MM.1S (cell line): Measurements from ENCODE around the gene CARD11.

Experiments used
- DNase-seq: peaks from one replicate; pipeline ENCODE4 v3.0.0-alpha.2; 2015
- H2AFZ ChIP-seq: fragments of 300-600 bp; sonication (generic); 2 replicates; pipeline ENCODE4 v1.6.0; 2016; ENCODE audit warnings: antibody characterized with exemption, low read length
- H3F3A ChIP-seq: fragments of 300-600 bp; sonication (generic); 2 replicates; pipeline ENCODE4 v1.6.1; 2016; ENCODE audit warnings: mild to moderate bottlenecking, antibody characterized with exemption, low read length, moderate library complexity, mixed read lengths; ENCODE audit not compliant: insufficient read depth
- H3K27ac ChIP-seq: fragments of 300-600 bp; sonication (generic); 2 replicates; pipeline ENCODE4 v1.5.1; 2016; ENCODE audit warnings: mild to moderate bottlenecking, low read length
- H3K27me3 ChIP-seq: fragments of 300-600 bp; sonication (generic); replicated peaks from 2 replicates; pipeline ENCODE4 v1.6.0; 2016; ENCODE audit warnings: low read length; ENCODE audit not compliant: insufficient read depth
- H3K36me3 ChIP-seq: fragments of 300-600 bp; sonication (generic); replicated peaks from 2 replicates; pipeline ENCODE4 v1.6.1; 2016; ENCODE audit warnings: mild to moderate bottlenecking, low read length, mixed read lengths; ENCODE audit not compliant: insufficient read depth
- H3K4me1 ChIP-seq: fragments of 300-600 bp; sonication (generic); 2 replicates; pipeline ENCODE4 v1.6.1; 2016; ENCODE audit warnings: low read length, mixed read lengths
- H3K4me2 ChIP-seq: fragments of 300-600 bp; sonication (generic); 2 replicates; pipeline ENCODE4 v1.6.0; 2016; ENCODE audit warnings: low read depth, low read length
- H3K4me3 ChIP-seq: fragments of 300-600 bp; sonication (generic); 2 replicates; pipeline ENCODE4 v1.5.1; 2016; ENCODE audit warnings: low read length, mixed read lengths
- H3K79me2 ChIP-seq: fragments of 300-600 bp; sonication (generic); 2 replicates; pipeline ENCODE4 v1.6.1; 2016; ENCODE audit warnings: mixed run types, low read length, mixed read lengths
- H3K9ac ChIP-seq: fragments of 300-600 bp; sonication (generic); 2 replicates; pipeline ENCODE4 v1.6.1; 2016; ENCODE audit warnings: low read length, mixed read lengths
- H3K9me2 ChIP-seq: fragments of 300-600 bp; sonication (generic); replicated peaks from 2 replicates; pipeline ENCODE4 v1.6.1; 2016; ENCODE audit warnings: mild to moderate bottlenecking, low read length, mixed read lengths; ENCODE audit not compliant: insufficient read depth
- H3K9me3 ChIP-seq: fragments of 300-600 bp; sonication (generic); replicated peaks from 2 replicates; pipeline ENCODE4 v1.6.1; 2016; ENCODE audit warnings: mild to moderate bottlenecking, low read length, mixed read lengths; ENCODE audit not compliant: insufficient read depth
- H4K20me1 ChIP-seq: fragments of 300-600 bp; sonication (generic); 2 replicates; pipeline ENCODE4 v1.6.1; 2016; ENCODE audit warnings: mild to moderate bottlenecking, low read length, moderate library complexity, mixed read lengths; ENCODE audit not compliant: insufficient read depth
- EZH2 ChIP-seq: fragments of 300-600 bp; sonication (generic); optimal IDR thresholded peaks from 2 replicates; pipeline ENCODE3; 2017; ENCODE audit warnings: low read depth, mild to moderate bottlenecking, antibody characterized with exemption, low read length, mixed read lengths
- EZH2phosphoT487 ChIP-seq: fragments of 300-600 bp; sonication (generic); IDR thresholded peaks from 2 replicates; pipeline ENCODE4 v1.6.1; 2018; ENCODE audit warnings: antibody characterized with exemption, low read length
- TF ChIP-seq, protein P1 (sequence below): fragments of 300-600 bp; sonication (generic); IDR thresholded peaks from 2 replicates; pipeline ENCODE4 v1.5.1; 2016; ENCODE audit warnings: antibody characterized with exemption, low read length, mixed read lengths

CARD11 gene

DNA sequence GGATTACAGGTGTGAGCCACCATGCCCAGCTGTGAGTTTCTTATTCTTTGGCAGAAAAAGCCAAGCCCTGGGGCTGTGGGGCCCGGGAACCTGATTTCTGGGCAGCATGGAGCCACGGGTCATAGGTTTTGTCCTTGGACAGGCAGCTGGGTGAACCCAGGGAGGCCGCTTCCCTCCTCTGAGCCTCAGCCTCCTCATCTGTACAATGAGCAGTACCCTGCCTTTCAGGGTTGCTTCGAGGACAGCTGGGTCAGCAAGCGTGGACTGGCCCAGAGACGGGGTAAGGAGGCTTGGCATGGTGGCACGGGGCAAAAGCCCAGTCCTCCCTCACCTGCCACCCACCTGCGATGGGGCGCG, 115.4 kb downstream of the CARD11 start:
- H3K27me3 ChIP-seq: no peaks in the 10 kb centered on the region
- TF ChIP-seq EZH2: no peak
- TF ChIP-seq EZH2phosphoT487: no peak
- TF ChIP-seq, protein P1, sequence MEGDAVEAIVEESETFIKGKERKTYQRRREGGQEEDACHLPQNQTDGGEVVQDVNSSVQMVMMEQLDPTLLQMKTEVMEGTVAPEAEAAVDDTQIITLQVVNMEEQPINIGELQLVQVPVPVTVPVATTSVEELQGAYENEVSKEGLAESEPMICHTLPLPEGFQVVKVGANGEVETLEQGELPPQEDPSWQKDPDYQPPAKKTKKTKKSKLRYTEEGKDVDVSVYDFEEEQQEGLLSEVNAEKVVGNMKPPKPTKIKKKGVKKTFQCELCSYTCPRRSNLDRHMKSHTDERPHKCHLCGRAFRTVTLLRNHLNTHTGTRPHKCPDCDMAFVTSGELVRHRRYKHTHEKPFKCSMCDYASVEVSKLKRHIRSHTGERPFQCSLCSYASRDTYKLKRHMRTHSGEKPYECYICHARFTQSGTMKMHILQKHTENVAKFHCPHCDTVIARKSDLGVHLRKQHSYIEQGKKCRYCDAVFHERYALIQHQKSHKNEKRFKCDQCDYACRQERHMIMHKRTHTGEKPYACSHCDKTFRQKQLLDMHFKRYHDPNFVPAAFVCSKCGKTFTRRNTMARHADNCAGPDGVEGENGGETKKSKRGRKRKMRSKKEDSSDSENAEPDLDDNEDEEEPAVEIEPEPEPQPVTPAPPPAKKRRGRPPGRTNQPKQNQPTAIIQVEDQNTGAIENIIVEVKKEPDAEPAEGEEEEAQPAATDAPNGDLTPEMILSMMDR: no peak
- H3K79me2 ChIP-seq: no peaks in the 10 kb centered on the region
- H3K4me2 ChIP-seq: no peak overlapping the region
- no peak overlapping the region for H3K27ac ChIP-seq
- H3F3A ChIP-seq: no peaks in the 10 kb centered on the region
- H3K9ac ChIP-seq: no peak overlapping the region
- H4K20me1 ChIP-seq: no peaks in the 10 kb centered on the region
- no peaks in the 10 kb centered on the region for H3K9me3 ChIP-seq
- H3K4me3 ChIP-seq: no peak overlapping the region
- no peaks in the 10 kb centered on the region for H3K4me1 ChIP-seq
- H2AFZ ChIP-seq: no peak overlapping the region
- H3K36me3 ChIP-seq: no peaks in the 10 kb centered on the region
- no peak for DNase-seq
- no peaks in the 10 kb centered on the region for H3K9me2 ChIP-seq

GRCh38 chr7:2927592-2927991, 116.1 kb downstream of the CARD11 start:
- Histone ChIP-seq H3K36me3 (no peaks in the 10 kb centered on the region), H4K20me1 (no peaks in the 10 kb centered on the region), H3F3A (no peaks in the 10 kb centered on the region), H3K27me3 (no peaks in the 10 kb centered on the region), H3K79me2 (no peaks in the 10 kb centered on the region), H3K9me2 (no peaks in the 10 kb centered on the region), H3K9ac (no peak overlapping the region), H3K9me3 (no peaks in the 10 kb centered on the region), H3K27ac (no peak overlapping the region), H3K4me1 (no peaks in the 10 kb centered on the region), H3K4me3 (no peak overlapping the region), H3K4me2 (no peak overlapping the region), H2AFZ (no peak overlapping the region)
- TF ChIP-seq EZH2: no peak
- TF ChIP-seq EZH2phosphoT487: no peak
- TF ChIP-seq, protein P1: no peak
- DNase-seq: no peak

GRCh38 chr7:2926896-2927405, 116.7 kb downstream of the CARD11 start:
- Histone ChIP-seq H3K9ac (no peak overlapping the region), H3F3A (no peaks in the 10 kb centered on the region), H3K4me3 (no peak overlapping the region), H4K20me1 (no peaks in the 10 kb centered on the region), H3K79me2 (no peaks in the 10 kb centered on the region), H2AFZ (no peak overlapping the region), H3K4me2 (no peak overlapping the region), H3K36me3 (no peaks in the 10 kb centered on the region), H3K9me2 (no peaks in the 10 kb centered on the region), H3K27ac (no peak overlapping the region), H3K27me3 (no peaks in the 10 kb centered on the region), H3K9me3 (no peaks in the 10 kb centered on the region), H3K4me1 (no peaks in the 10 kb centered on the region)
- TF ChIP-seq EZH2 (no peak), EZH2phosphoT487 (no peak)
- TF ChIP-seq, protein P1: no peak
- no peak for DNase-seq
